HepG2 (cell line): ENCODE data around the gene ADCY5. TPM values are rescaled to one million over a fixed set of nuclear protein-coding genes. Genes with fewer than 3 reads are reported as not detected.

Experiments used
- ATAC-seq: fragments of 200-7000 bp; cut with Tn5 transposase; 3 replicates; pipeline ENCODE4 v1.9.1; 2020; ENCODE audit warnings: mild to moderate bottlenecking, moderate library complexity
- BruUV-seq: library from RNA; stranded (reverse); fragments of 400-500 nt; replicated peaks from 2 replicates; lab custom pipeline; 2021; lab: Mats Ljungman, UMichigan
- CTCF ChIA-PET: fragments of 300-600 bp; formaldehyde crosslinking; extraction: SDS; loops from one replicate; lab custom pipeline; 2021; ENCODE audit warnings: low total read pairs, inconsistent platforms, low intra/inter-chr PET ratio; lab: Yijun Ruan, JAX
- POLR2A ChIA-PET: fragments of 350-600 bp; sonication (Branson Sonifier 250); formaldehyde crosslinking; loops from one replicate; lab custom pipeline; 2020; ENCODE audit warnings: antibody characterized with exemption, inconsistent platforms; lab: Yijun Ruan, JAX
- DNase-seq: peaks from one replicate; pipeline ENCODE4 v3.0.0-alpha.2; 2015; ENCODE audit warnings: low spot score
- FAIRE-seq: peaks from 3 replicates; lab custom pipeline; 2011; peaks lifted over from hg19 to GRCh38; lab: Jason Lieb, UNC
- H2AFZ ChIP-seq: one replicate; pipeline ENCODE4 v1.6.1; 2011; ENCODE audit warnings: low read length, inconsistent platforms
- H3K27ac ChIP-seq: fragments of 300-600 bp; 3 replicates; pipeline ENCODE4 v1.8.0; 2011; ENCODE audit warnings: mixed run types, mild to moderate bottlenecking, mixed read lengths, low read length, inconsistent platforms; ENCODE audit not compliant: insufficient read depth; ENCODE audit errors: extremely low read length
- H3K27me3 ChIP-seq, 2 experiments: fragments of 200-600 bp in 1 of 2; 2 replicates in 1 of 2; 3 replicates in 1 of 2; pipeline versions ENCODE4 v1.6.0 to v1.8.0; 2011; ENCODE audit warnings: low read length in 2 of 2, mild to moderate bottlenecking in 2 of 2, moderate library complexity in 2 of 2, inconsistent platforms in 1 of 2; ENCODE audit not compliant: insufficient read depth in 2 of 2, control insufficient read depth in 1 of 2
- H3K36me3 ChIP-seq, 2 experiments: fragments of 200-600 bp in 1 of 2; replicated peaks in 1 of 2; 2 replicates in 1 of 2; 3 replicates in 1 of 2; pipeline versions ENCODE4 v1.5.1 to v1.8.0; 2011; ENCODE audit warnings: low read length in 2 of 2, inconsistent platforms in 1 of 2; ENCODE audit not compliant: insufficient read depth in 2 of 2, control insufficient read depth in 1 of 2
- H3K4me1 ChIP-seq: 2 replicates; pipeline ENCODE4 v1.5.1; 2012; ENCODE audit warnings: low read length, inconsistent platforms; ENCODE audit not compliant: insufficient read depth
- H3K4me2 ChIP-seq: 2 replicates; pipeline ENCODE4 v1.6.0; 2011; ENCODE audit warnings: low read depth, low read length, inconsistent platforms
- H3K4me3 ChIP-seq, 3 experiments: fragments of 200-600 bp in 1 of 3; sonication (generic), shearing (Covaris generic) in 1 of 3; replicated peaks in 1 of 3; 2 replicates each; pipeline ENCODE4 v1.5.1; 2011 to 2016; ENCODE audit warnings: low read length in 3 of 3, inconsistent platforms in 2 of 3, low read depth in 2 of 3, mild to moderate bottlenecking in 2 of 3, control low read depth in 1 of 3, mixed read lengths in 1 of 3; ENCODE audit not compliant: insufficient read depth in 1 of 3
- H3K79me2 ChIP-seq: one replicate; pipeline ENCODE4 v1.6.1; 2011; ENCODE audit warnings: low read length, inconsistent platforms; ENCODE audit not compliant: insufficient read depth
- H3K9ac ChIP-seq: 2 replicates; pipeline ENCODE4 v1.6.0; 2011; ENCODE audit warnings: mild to moderate bottlenecking, low read depth, low read length, inconsistent platforms; ENCODE audit not compliant: insufficient read depth
- H3K9me3 ChIP-seq: 2 replicates; pipeline ENCODE4 v1.5.1; 2012; ENCODE audit warnings: mild to moderate bottlenecking, low read length
- H4K20me1 ChIP-seq: 2 replicates; pipeline ENCODE4 v1.6.0; 2011; ENCODE audit warnings: inconsistent platforms, mild to moderate bottlenecking, low read length, moderate library complexity; ENCODE audit not compliant: insufficient read depth
- CBX1 ChIP-seq: IDR thresholded peaks from one replicate; pipeline ENCODE4 v1.6.1; 2016; ENCODE audit warnings: antibody characterized with exemption, low read depth
- FIP1L1 ChIP-seq: fragments of 200-400 bp; formaldehyde crosslinking; IDR thresholded peaks from 2 replicates; pipeline ENCODE4 v1.6.1; 2018; ENCODE audit warnings: low read depth, mild to moderate bottlenecking, low read length, moderate library complexity, borderline replicate concordance; ENCODE audit not compliant: insufficient read depth
- FOXK2 ChIP-seq: fragments of 450-650 bp; IDR thresholded peaks from 2 replicates; pipeline ENCODE4 v1.6.1; 2016
- ZFP36L1 ChIP-seq: sonication (generic); formaldehyde crosslinking; IDR thresholded peaks from 2 replicates; pipeline ENCODE4 v1.8.0; 2022; ENCODE audit warnings: mild to moderate bottlenecking, missing genetic modification reagents, moderate library complexity
- ZMAT3 ChIP-seq: sonication (generic); formaldehyde crosslinking; conservative IDR thresholded peaks from 2 replicates; pipeline ENCODE4 v1.7.0; 2021; ENCODE audit warnings: missing genetic modification reagents
- ZNF382 ChIP-seq: sonication (generic); formaldehyde crosslinking; IDR thresholded peaks from 2 replicates; pipeline ENCODE4 v1.5.0; 2020; ENCODE audit warnings: missing genetic modification reagents, mild to moderate bottlenecking, borderline replicate concordance
- ZNF777 ChIP-seq: sonication (generic); formaldehyde crosslinking; IDR thresholded peaks from 2 replicates; pipeline ENCODE4 v1.4.0; 2020; ENCODE audit warnings: missing genetic modification reagents
- ZNF878 ChIP-seq: sonication (generic); formaldehyde crosslinking; IDR thresholded peaks from 2 replicates; pipeline ENCODE4 v1.8.1; 2023; ENCODE audit warnings: mild to moderate bottlenecking, missing genetic modification reagents, moderate library complexity
- WGBS: methylation state at CpG from one replicate; pipeline ENCODE4 v1.1.6; 2017; ENCODE audit warnings: low lambda C conversion rate; 5-methylcytosine and 5-hydroxymethylcytosine counted together
- in situ Hi-C: cut with HindIII; loops from 2 replicates; pipeline ENCODE4 v1.10.0; 2017; ENCODE audit warnings: low pct_unique_long_range_greater_than_20kb; ENCODE audit not compliant: extremely low pct_ligation_motif_present
- intact Hi-C: fragments of 100-400 bp; cut with micrococcal nuclease; formaldehyde crosslinking; loops from one replicate; pipeline ENCODE4 v1.10.0; 2022; ENCODE audit not compliant: unreplicated experiment
- polyA plus RNA-seq, 8 experiments: library from polyadenylated mRNA; depleted of rRNA in 3 of 8; stranded (reverse) in 7 of 8; unstranded in 1 of 8; fragments of >200 nt; fragmentation: Illumina TruSeq in 4 of 8; extraction: Trizol in 4 of 8; gene quantifications; 2 replicates each; pipeline versions ENCODE4 v1.2.1 to v1.2.3, GENCODE V29; 2011 to 2016; ENCODE audit warnings: low read depth in 4 of 8, missing spikeins in 1 of 8, mixed read lengths in 1 of 8; ENCODE audit not compliant: insufficient read depth in 1 of 8
- total RNA-seq, 5 experiments: library from RNA; depleted of rRNA; stranded (reverse); fragments of >200 nt; fragmentation: Illumina TruSeq; extraction: Trizol; gene quantifications; 2 replicates each; pipeline ENCODE4 v1.2.3, GENCODE V29; 2016; ENCODE audit warnings: low read depth in 1 of 5
- TF ChIP-seq, protein P1 (sequence below): sonication (generic); formaldehyde crosslinking; IDR thresholded peaks from 2 replicates; pipeline ENCODE4 v1.4.0; 2020; ENCODE audit warnings: missing genetic modification reagents
- TF ChIP-seq, protein P2 (sequence below): sonication (generic); formaldehyde crosslinking; IDR thresholded peaks from 2 replicates; pipeline ENCODE4 v1.8.1; 2023; ENCODE audit warnings: mild to moderate bottlenecking, inconsistent platforms, moderate library complexity, missing genetic modification reagents, borderline replicate concordance

ADCY5 gene
- total and polyA plus RNA-seq, 2 of the 13 experiments (the other 11 are each of a cell fraction or from before 2014, with no cell fraction given), result not detected

GRCh38 chr3:123444744-123445143, 4.1 kb downstream of the ADCY5 start:
- H3K4me3 ChIP-seq, result no peak overlapping the region
- in situ Hi-C loops, result no loop called here
- CTCF ChIA-PET, result no interaction called here
- no peaks in the 10 kb centered on the region for H4K20me1 ChIP-seq
- 0% methylated on average over 1 of the region's 1 CpG for WGBS
- no peak overlapping the region for H2AFZ ChIP-seq
- intact Hi-C loops, result no loop called here
- peaks cover 0 to 42% of the 10 kb centered on the region in 2 experiments; a peak in 4 of 5 replicates for H3K27me3 ChIP-seq
- no peak for DNase-seq
- H3K4me2 ChIP-seq, result no peak overlapping the region
- no peak for FAIRE-seq
- H3K9ac ChIP-seq, result no peak overlapping the region
- no peaks in the 10 kb centered on the region for H3K36me3 ChIP-seq
- H3K4me1 ChIP-seq, result no peaks in the 10 kb centered on the region; the same call in 1 of the 2 replicates
- no peak overlapping the region for H3K27ac ChIP-seq
- POLR2A ChIA-PET, result no interaction called here
- no peaks in the 10 kb centered on the region for H3K9me3 ChIP-seq
- H3K79me2 ChIP-seq, result no peaks in the 10 kb centered on the region
- no peak for TF ChIP-seq ZMAT3 (CRISPR knock-in tag)
- TF ChIP-seq, protein P1, sequence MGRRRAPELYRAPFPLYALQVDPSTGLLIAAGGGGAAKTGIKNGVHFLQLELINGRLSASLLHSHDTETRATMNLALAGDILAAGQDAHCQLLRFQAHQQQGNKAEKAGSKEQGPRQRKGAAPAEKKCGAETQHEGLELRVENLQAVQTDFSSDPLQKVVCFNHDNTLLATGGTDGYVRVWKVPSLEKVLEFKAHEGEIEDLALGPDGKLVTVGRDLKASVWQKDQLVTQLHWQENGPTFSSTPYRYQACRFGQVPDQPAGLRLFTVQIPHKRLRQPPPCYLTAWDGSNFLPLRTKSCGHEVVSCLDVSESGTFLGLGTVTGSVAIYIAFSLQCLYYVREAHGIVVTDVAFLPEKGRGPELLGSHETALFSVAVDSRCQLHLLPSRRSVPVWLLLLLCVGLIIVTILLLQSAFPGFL, result no peak
- no peak for TF ChIP-seq FOXK2
- no peak for TF ChIP-seq ZNF777 (CRISPR knock-in tag)
- no peak for TF ChIP-seq FIP1L1
- TF ChIP-seq, protein P2, sequence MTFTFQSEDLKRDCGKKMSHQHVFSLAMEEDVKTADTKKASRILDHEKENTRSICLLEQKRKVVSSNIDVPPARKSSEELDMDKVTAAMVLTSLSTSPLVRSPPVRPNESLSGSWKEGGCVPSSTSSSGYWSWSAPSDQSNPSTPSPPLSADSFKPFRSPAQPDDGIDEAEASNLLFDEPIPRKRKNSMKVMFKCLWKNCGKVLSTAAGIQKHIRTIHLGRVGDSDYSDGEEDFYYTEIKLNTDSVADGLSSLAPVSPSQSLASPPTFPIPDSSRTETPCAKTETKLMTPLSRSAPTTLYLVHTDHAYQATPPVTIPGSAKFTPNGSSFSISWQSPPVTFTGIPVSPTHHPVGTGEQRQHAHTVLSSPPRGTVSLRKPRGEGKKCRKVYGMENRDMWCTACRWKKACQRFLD (CRISPR knock-in tag), result no peak
- TF ChIP-seq CBX1, result no peak
- no peak for TF ChIP-seq ZFP36L1 (CRISPR knock-in tag)
- no peak for TF ChIP-seq ZNF878 (CRISPR knock-in tag)
- no peak for TF ChIP-seq ZNF382 (CRISPR knock-in tag)
- TF ChIP-seq, all 625 proteins: peak for 0
- ATAC-seq, result no peak
- no TSS peak for BruUV-seq
